ENCODE data around the gene CCNO. TPM values are rescaled to one million over a fixed set of nuclear protein-coding genes. Genes with fewer than 3 reads are reported as not detected.

Gene CCNO
- total and polyA plus RNA-seq, 7 experiments from 2014 or later: not detected

DNA sequence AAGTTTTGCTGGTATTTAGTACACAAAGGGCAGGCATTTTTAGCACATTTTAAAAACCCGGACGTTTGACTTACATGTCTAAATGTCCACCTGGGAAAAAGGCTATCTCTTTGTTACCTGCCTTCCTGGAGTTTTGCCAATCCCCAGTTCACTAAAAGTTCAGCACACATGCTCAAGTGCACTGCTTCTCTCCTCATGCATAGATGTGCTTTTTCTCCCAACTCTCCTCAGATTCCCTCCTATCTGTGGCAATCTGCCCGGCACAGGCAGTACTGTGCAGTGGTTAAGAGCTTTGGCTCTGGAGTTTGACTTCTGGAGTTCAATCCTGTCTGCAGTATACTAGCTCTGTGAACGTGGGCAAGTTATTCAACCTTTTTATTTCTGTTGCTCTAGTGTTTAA is 8.3 kb upstream of the CCNO start:
- ATAC-seq (no peak), DNase-seq (no peak)
- peaks cover 10 to 83% (median 27%) of the 10 kb centered on the region in 5 donors for H3K27me3 Mint-ChIP-seq
- H3K27ac ChIP-seq (ENCODE audit: low read depth, low read length): no peak overlapping the region
- ChIA-PET POLR2A (interaction anchor here (1.2 kb wide), 1 partner anchor 12 kb away, joined by 3 read pairs; no protein-coding TSS in a partner anchor), CTCF (interaction anchor here (0.7 kb wide), 1 partner anchor 721 kb away, joined by 4 read pairs; no protein-coding TSS in a partner anchor)
- no peaks in the 10 kb centered on the region for H3K4me1 ChIP-seq (ENCODE audit: control insufficient read depth in 2 of 2, insufficient read depth in 2 of 2, low read length in 2 of 2)
- H3K36me3 ChIP-seq (ENCODE audit: control insufficient read depth in 2 of 3, insufficient read depth in 3 of 3, low read length in 3 of 3): no peaks in the 10 kb centered on the region
- H3K36me3 Mint-ChIP-seq: no peaks in the 10 kb centered on the region
- H3K4me1 Mint-ChIP-seq: no peaks in the 10 kb centered on the region
- intact Hi-C loops (cut with micrococcal nuclease): no loop called here
- H3K4me3 Mint-ChIP-seq: no peak overlapping the region
- no peak overlapping the region for H3K4me3 ChIP-seq (ENCODE audit: low read length)
- H3K9me3 ChIP-seq (ENCODE audit: control insufficient read depth in 2 of 3, low read length in 3 of 3): no peaks in the 10 kb centered on the region
- H3K27me3 ChIP-seq (ENCODE audit: control insufficient read depth in 2 of 2, insufficient read depth in 2 of 2, low read length in 2 of 2): no peaks in the 10 kb centered on the region
- peaks cover 0 to 5% (median 0%) of the 10 kb centered on the region in 11 donors for H3K9me3 Mint-ChIP-seq
- no peak overlapping the region for H3K27ac Mint-ChIP-seq

GRCh38 chr5:55236800-55237199 is 3.4 kb upstream of the CCNO start:
- Mint-ChIP-seq H3K9me3 (no peaks in the 10 kb centered on the region), H3K4me3 (peak overlapping the region in 1 of 10 donors; percentile 38), H3K27me3 (peaks cover 41 to 84% (median 50%) of the 10 kb centered on the region in 5 donors), H3K36me3 (peaks cover 0 to 5% (median 0%) of the 10 kb centered on the region in 5 donors), H3K4me1 (peaks cover 9 to 20% (median 14%) of the 10 kb centered on the region in 7 donors), H3K27ac (no peak overlapping the region)
- ChIA-PET POLR2A (interaction anchor here (0.6 kb wide), 1 partner anchor 853 kb away, joined by 4 read pairs; no protein-coding TSS in a partner anchor), CTCF (no interaction called here)
- peaks cover 0 to 9% of the 10 kb centered on the region in 2 donors for H3K27me3 ChIP-seq (ENCODE audit: control insufficient read depth in 2 of 2, insufficient read depth in 2 of 2, low read length in 2 of 2)
- no peaks in the 10 kb centered on the region for H3K9me3 ChIP-seq (ENCODE audit: control insufficient read depth in 2 of 3, low read length in 3 of 3)
- no peaks in the 10 kb centered on the region for H3K36me3 ChIP-seq (ENCODE audit: control insufficient read depth in 2 of 3, insufficient read depth in 3 of 3, low read length in 3 of 3)
- ATAC-seq: no peak
- no peak overlapping the region for H3K4me3 ChIP-seq (ENCODE audit: low read length)
- DNase-seq: no peak
- intact Hi-C loops (cut with micrococcal nuclease): no loop called here
- peaks cover 11 to 18% of the 10 kb centered on the region in 2 donors for H3K4me1 ChIP-seq (ENCODE audit: control insufficient read depth in 2 of 2, insufficient read depth in 2 of 2, low read length in 2 of 2)
- no peak overlapping the region for H3K27ac ChIP-seq (ENCODE audit: low read depth, low read length)

- DNase-seq (no peak), ATAC-seq (no peak)
- POLR2A ChIA-PET: no interaction called here
- CTCF ChIA-PET: no interaction called here
- Mint-ChIP-seq H3K4me1 (peaks cover 19 to 39% (median 29%) of the 10 kb centered on the region in 7 donors), H3K9me3 (no peaks in the 10 kb centered on the region), H3K27me3 (peaks cover 66 to 86% (median 73%) of the 10 kb centered on the region in 5 donors), H3K27ac (peak overlapping the region in 3 of 9 donors; percentile 20 to 41 (median 38)), H3K4me3 (peak overlapping the region; percentile 79 to 94 (median 85)), H3K36me3 (peaks cover 0 to 5% (median 0%) of the 10 kb centered on the region in 5 donors)
- intact Hi-C loops (cut with micrococcal nuclease): loop anchor here in 1 of 2 donors (5.0 kb wide), 2 partner anchors 458 to 922 kb away; partner anchors contain the start of gene ARL15
- peaks cover 8 to 25% of the 10 kb centered on the region in 2 donors for H3K27me3 ChIP-seq (ENCODE audit: control insufficient read depth in 2 of 2, insufficient read depth in 2 of 2, low read length in 2 of 2)
- peaks cover 22 to 27% of the 10 kb centered on the region in 2 donors for H3K4me1 ChIP-seq (ENCODE audit: control insufficient read depth in 2 of 2, insufficient read depth in 2 of 2, low read length in 2 of 2)
- H3K4me3 ChIP-seq (ENCODE audit: low read length): peak overlapping the region; percentile 59
- no peak overlapping the region for H3K27ac ChIP-seq (ENCODE audit: low read depth, low read length)
- no peaks in the 10 kb centered on the region for H3K36me3 ChIP-seq (ENCODE audit: control insufficient read depth in 2 of 3, insufficient read depth in 3 of 3, low read length in 3 of 3)
- H3K9me3 ChIP-seq (ENCODE audit: control insufficient read depth in 2 of 3, low read length in 3 of 3): no peaks in the 10 kb centered on the region
Measured at GRCh38 chr5:55234121-55234700, 803 bp upstream of the CCNO start.

GRCh38 chr5:55232271-55232984 is 980 bp downstream of the CCNO start:
- Histone ChIP-seq H3K36me3 (ENCODE audit: control insufficient read depth in 2 of 3, insufficient read depth in 3 of 3, low read length in 3 of 3) (no peaks in the 10 kb centered on the region), H3K4me1 (ENCODE audit: control insufficient read depth in 2 of 2, insufficient read depth in 2 of 2, low read length in 2 of 2) (peaks cover 26 to 31% of the 10 kb centered on the region in 2 donors), H3K4me3 (ENCODE audit: low read length) (peak overlapping the region; percentile 59), H3K9me3 (ENCODE audit: control insufficient read depth in 2 of 3, low read length in 3 of 3) (no peaks in the 10 kb centered on the region), H3K27ac (ENCODE audit: low read depth, low read length) (no peak overlapping the region), H3K27me3 (ENCODE audit: control insufficient read depth in 2 of 2, insufficient read depth in 2 of 2, low read length in 2 of 2) (peaks cover 17 to 36% of the 10 kb centered on the region in 2 donors)
- CTCF ChIA-PET: interaction anchor here (0.6 to 2.0 kb wide), 3 partner anchors 61 to 479 kb away, joined by 3 to 7 read pairs (median 5); no protein-coding TSS in a partner anchor
- ATAC-seq (no peak), DNase-seq (peak in 1 of 9 donors; percentile 44)
- peaks cover 77 to 88% (median 83%) of the 10 kb centered on the region in 5 donors for H3K27me3 Mint-ChIP-seq
- peaks cover 24 to 54% (median 35%) of the 10 kb centered on the region in 7 donors for H3K4me1 Mint-ChIP-seq
- peak overlapping the region in 2 of 9 donors; percentile 25 to 58 for H3K27ac Mint-ChIP-seq
- POLR2A ChIA-PET: no interaction called here
- peak overlapping the region; percentile 77 to 94 (median 86) for H3K4me3 Mint-ChIP-seq
- H3K36me3 Mint-ChIP-seq: peaks cover 0 to 5% (median 0%) of the 10 kb centered on the region in 5 donors
- no peaks in the 10 kb centered on the region for H3K9me3 Mint-ChIP-seq
- intact Hi-C loops (cut with micrococcal nuclease): loop anchor here (1.0 to 5.0 kb wide), 5 partner anchors 9 to 920 kb away; partner anchors contain the start of genes ARL15 (in 1 of the 2), CDC20B (in 1 of the 2), DHX29 (in 1 of the 2) and MTREX (in 1 of the 2)

GRCh38 chr5:55231919-55232270 is 1.5 kb downstream of the CCNO start:
- intact Hi-C loops (cut with micrococcal nuclease): loop anchor here (1.0 to 5.0 kb wide), 5 partner anchors 9 to 920 kb away; partner anchors contain the start of genes ARL15 (in 1 of the 2), CDC20B (in 1 of the 2), DHX29 (in 1 of the 2) and MTREX (in 1 of the 2)
- Histone ChIP-seq H3K27ac (ENCODE audit: low read depth, low read length) (no peak overlapping the region), H3K4me1 (ENCODE audit: control insufficient read depth in 2 of 2, insufficient read depth in 2 of 2, low read length in 2 of 2) (peaks cover 26 to 31% of the 10 kb centered on the region in 2 donors), H3K4me3 (ENCODE audit: low read length) (peak overlapping the region; percentile 59), H3K9me3 (ENCODE audit: control insufficient read depth in 2 of 3, low read length in 3 of 3) (no peaks in the 10 kb centered on the region), H3K27me3 (ENCODE audit: control insufficient read depth in 2 of 2, insufficient read depth in 2 of 2, low read length in 2 of 2) (peaks cover 18 to 36% of the 10 kb centered on the region in 2 donors), H3K36me3 (ENCODE audit: control insufficient read depth in 2 of 3, insufficient read depth in 3 of 3, low read length in 3 of 3) (no peaks in the 10 kb centered on the region)
- ATAC-seq (no peak), DNase-seq (no peak)
- Mint-ChIP-seq H3K27me3 (peaks cover 76 to 86% (median 82%) of the 10 kb centered on the region in 5 donors), H3K36me3 (peaks cover 0 to 5% (median 0%) of the 10 kb centered on the region in 5 donors), H3K4me3 (peak overlapping the region; percentile 77 to 94 (median 86)), H3K27ac (peak overlapping the region in 2 of 9 donors; percentile 21 to 58), H3K4me1 (peaks cover 24 to 54% (median 36%) of the 10 kb centered on the region in 7 donors), H3K9me3 (no peaks in the 10 kb centered on the region)
- CTCF ChIA-PET: interaction anchor here (0.6 to 2.0 kb wide), 3 partner anchors 60 to 480 kb away, joined by 3 to 7 read pairs (median 5); no protein-coding TSS in a partner anchor
- POLR2A ChIA-PET: no interaction called here

All from naive thymus-derived CD4-positive, alpha-beta T cell (primary cell).